ENCODE measurements around the gene LCORL. TPM values are rescaled to one million over a fixed set of nuclear protein-coding genes. Genes with fewer than 3 reads are reported as not detected.

Gene LCORL
- total RNA-seq, 1 donor = 16.4 TPM

- no peaks in the 10 kb centered on the region for H3K4me1 ChIP-seq (ENCODE audit: insufficient read depth, low read length)
- no peaks in the 10 kb centered on the region for H3K27me3 ChIP-seq (ENCODE audit: insufficient read depth, low read length)
- peaks cover 16% of the 10 kb centered on the region for H3K9me3 ChIP-seq (ENCODE audit: low read depth, low read length)
- no peak overlapping the region for H3K4me3 ChIP-seq (ENCODE audit: low read length)
Observed at GRCh38 chr4:17985832-17986231, 35.7 kb downstream of the LCORL start.

GRCh38 chr4:17981063-17981462 lies 40.5 kb downstream of the LCORL start:
- Histone ChIP-seq H3K4me3 (ENCODE audit: low read length) (no peak overlapping the region), H3K9me3 (ENCODE audit: low read depth, low read length) (peaks cover 4% of the 10 kb centered on the region), H3K27me3 (ENCODE audit: insufficient read depth, low read length) (no peaks in the 10 kb centered on the region), H3K4me1 (ENCODE audit: insufficient read depth, low read length) (no peaks in the 10 kb centered on the region)

GRCh38 chr4:17968721-17969120 lies 52.8 kb downstream of the LCORL start:
- no peaks in the 10 kb centered on the region for H3K9me3 ChIP-seq (ENCODE audit: low read depth, low read length)
- H3K27me3 ChIP-seq (ENCODE audit: insufficient read depth, low read length) = no peaks in the 10 kb centered on the region
- H3K4me1 ChIP-seq (ENCODE audit: insufficient read depth, low read length) = no peaks in the 10 kb centered on the region
- H3K4me3 ChIP-seq (ENCODE audit: low read length) = no peak overlapping the region

- Histone ChIP-seq H3K27me3 (ENCODE audit: insufficient read depth, low read length) (no peaks in the 10 kb centered on the region), H3K4me1 (ENCODE audit: insufficient read depth, low read length) (no peaks in the 10 kb centered on the region), H3K9me3 (ENCODE audit: low read depth, low read length) (no peaks in the 10 kb centered on the region), H3K4me3 (ENCODE audit: low read length) (no peak overlapping the region)
Observed at GRCh38 chr4:17967078-17967477, 54.5 kb downstream of the LCORL start.

- H3K9me3 ChIP-seq (ENCODE audit: low read depth, low read length) = no peaks in the 10 kb centered on the region
- no peaks in the 10 kb centered on the region for H3K4me1 ChIP-seq (ENCODE audit: insufficient read depth, low read length)
- H3K27me3 ChIP-seq (ENCODE audit: insufficient read depth, low read length) = no peaks in the 10 kb centered on the region
- no peak overlapping the region for H3K4me3 ChIP-seq (ENCODE audit: low read length)
Observed at GRCh38 chr4:17966312-17966711, 55.2 kb downstream of the LCORL start.

- no peaks in the 10 kb centered on the region for H3K9me3 ChIP-seq (ENCODE audit: low read depth, low read length)
- H3K4me1 ChIP-seq (ENCODE audit: insufficient read depth, low read length) = no peaks in the 10 kb centered on the region
- H3K4me3 ChIP-seq (ENCODE audit: low read length) = no peak overlapping the region
- no peaks in the 10 kb centered on the region for H3K27me3 ChIP-seq (ENCODE audit: insufficient read depth, low read length)
Observed at GRCh38 chr4:17964576-17964975, 57.0 kb downstream of the LCORL start.

- Histone ChIP-seq H3K4me1 (ENCODE audit: insufficient read depth, low read length) (no peaks in the 10 kb centered on the region), H3K9me3 (ENCODE audit: low read depth, low read length) (no peaks in the 10 kb centered on the region), H3K27me3 (ENCODE audit: insufficient read depth, low read length) (no peaks in the 10 kb centered on the region), H3K4me3 (ENCODE audit: low read length) (no peak overlapping the region)
Observed at GRCh38 chr4:17962171-17962570, 59.4 kb downstream of the LCORL start.

- Histone ChIP-seq H3K4me1 (ENCODE audit: insufficient read depth, low read length) (no peaks in the 10 kb centered on the region), H3K4me3 (ENCODE audit: low read length) (no peak overlapping the region), H3K27me3 (ENCODE audit: insufficient read depth, low read length) (no peaks in the 10 kb centered on the region), H3K9me3 (ENCODE audit: low read depth, low read length) (no peaks in the 10 kb centered on the region)
Observed at GRCh38 chr4:17961249-17961648, 60.3 kb downstream of the LCORL start.

- Histone ChIP-seq H3K4me3 (ENCODE audit: low read length) (no peak overlapping the region), H3K27me3 (ENCODE audit: insufficient read depth, low read length) (no peaks in the 10 kb centered on the region), H3K9me3 (ENCODE audit: low read depth, low read length) (no peaks in the 10 kb centered on the region), H3K4me1 (ENCODE audit: insufficient read depth, low read length) (no peaks in the 10 kb centered on the region)
Observed at GRCh38 chr4:17958181-17958580, 63.4 kb downstream of the LCORL start.

GRCh38 chr4:17957688-17958087 lies 63.9 kb downstream of the LCORL start:
- H3K9me3 ChIP-seq (ENCODE audit: low read depth, low read length) = no peaks in the 10 kb centered on the region
- no peaks in the 10 kb centered on the region for H3K27me3 ChIP-seq (ENCODE audit: insufficient read depth, low read length)
- H3K4me3 ChIP-seq (ENCODE audit: low read length) = no peak overlapping the region
- no peaks in the 10 kb centered on the region for H3K4me1 ChIP-seq (ENCODE audit: insufficient read depth, low read length)

- no peak overlapping the region for H3K4me3 ChIP-seq (ENCODE audit: low read length)
- no peaks in the 10 kb centered on the region for H3K4me1 ChIP-seq (ENCODE audit: insufficient read depth, low read length)
- H3K9me3 ChIP-seq (ENCODE audit: low read depth, low read length) = no peaks in the 10 kb centered on the region
- no peaks in the 10 kb centered on the region for H3K27me3 ChIP-seq (ENCODE audit: insufficient read depth, low read length)
Observed at GRCh38 chr4:17956245-17956644, 65.3 kb downstream of the LCORL start.

GRCh38 chr4:17945303-17945702 lies 76.3 kb downstream of the LCORL start:
- no peaks in the 10 kb centered on the region for H3K27me3 ChIP-seq (ENCODE audit: insufficient read depth, low read length)
- H3K4me1 ChIP-seq (ENCODE audit: insufficient read depth, low read length) = no peaks in the 10 kb centered on the region
- H3K4me3 ChIP-seq (ENCODE audit: low read length) = no peak overlapping the region
- H3K9me3 ChIP-seq (ENCODE audit: low read depth, low read length) = no peaks in the 10 kb centered on the region

GRCh38 chr4:17941731-17942130 lies 79.8 kb downstream of the LCORL start:
- no peak overlapping the region for H3K4me3 ChIP-seq (ENCODE audit: low read length)
- H3K27me3 ChIP-seq (ENCODE audit: insufficient read depth, low read length) = no peaks in the 10 kb centered on the region
- H3K9me3 ChIP-seq (ENCODE audit: low read depth, low read length) = no peaks in the 10 kb centered on the region
- no peaks in the 10 kb centered on the region for H3K4me1 ChIP-seq (ENCODE audit: insufficient read depth, low read length)

- H3K27me3 ChIP-seq (ENCODE audit: insufficient read depth, low read length) = no peaks in the 10 kb centered on the region
- no peak overlapping the region for H3K4me3 ChIP-seq (ENCODE audit: low read length)
- H3K9me3 ChIP-seq (ENCODE audit: low read depth, low read length) = no peaks in the 10 kb centered on the region
- H3K4me1 ChIP-seq (ENCODE audit: insufficient read depth, low read length) = no peaks in the 10 kb centered on the region
Observed at GRCh38 chr4:17939054-17939453, 82.5 kb downstream of the LCORL start.

- Histone ChIP-seq H3K9me3 (ENCODE audit: low read depth, low read length) (no peaks in the 10 kb centered on the region), H3K4me1 (ENCODE audit: insufficient read depth, low read length) (no peaks in the 10 kb centered on the region), H3K27me3 (ENCODE audit: insufficient read depth, low read length) (no peaks in the 10 kb centered on the region), H3K4me3 (ENCODE audit: low read length) (no peak overlapping the region)
Observed at GRCh38 chr4:17934286-17934685, 87.3 kb downstream of the LCORL start.

- no peaks in the 10 kb centered on the region for H3K4me1 ChIP-seq (ENCODE audit: insufficient read depth, low read length)
- H3K27me3 ChIP-seq (ENCODE audit: insufficient read depth, low read length) = no peaks in the 10 kb centered on the region
- H3K4me3 ChIP-seq (ENCODE audit: low read length) = no peak overlapping the region
- no peaks in the 10 kb centered on the region for H3K9me3 ChIP-seq (ENCODE audit: low read depth, low read length)
Observed at GRCh38 chr4:17933126-17933525, 88.4 kb downstream of the LCORL start.

GRCh38 chr4:17932041-17932440 lies 89.5 kb downstream of the LCORL start:
- H3K4me3 ChIP-seq (ENCODE audit: low read length) = no peak overlapping the region
- H3K9me3 ChIP-seq (ENCODE audit: low read depth, low read length) = no peaks in the 10 kb centered on the region
- H3K4me1 ChIP-seq (ENCODE audit: insufficient read depth, low read length) = no peaks in the 10 kb centered on the region

More at GRCh38 chr4:17932041-17932440, 89.5 kb downstream of the LCORL start:
- H3K27me3 ChIP-seq (ENCODE audit: insufficient read depth, low read length) = no peaks in the 10 kb centered on the region
